ENCODE measurements around the gene CD84.

DNA sequence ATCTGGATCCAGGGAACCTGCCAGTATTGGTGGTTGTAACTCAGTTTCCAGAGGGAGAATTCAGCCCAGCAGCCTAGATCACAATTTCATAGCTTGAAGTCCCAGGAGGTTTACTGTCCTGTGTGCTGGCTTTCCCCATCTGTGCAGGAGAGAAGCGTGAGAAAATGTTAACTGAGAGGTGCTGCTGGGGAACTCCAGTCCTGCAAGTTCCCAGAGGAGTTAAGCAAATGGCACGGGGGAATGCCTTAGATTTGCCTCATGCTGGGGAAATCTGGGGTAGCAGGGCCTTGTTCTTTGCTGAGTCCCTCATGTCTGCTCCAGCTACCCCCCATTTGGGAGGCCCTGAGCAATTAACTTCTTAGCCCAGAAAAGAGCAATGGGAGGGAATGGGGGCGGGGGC is 31.1 kb downstream of the CD84 start:
- TF ChIP-seq, protein P1, sequence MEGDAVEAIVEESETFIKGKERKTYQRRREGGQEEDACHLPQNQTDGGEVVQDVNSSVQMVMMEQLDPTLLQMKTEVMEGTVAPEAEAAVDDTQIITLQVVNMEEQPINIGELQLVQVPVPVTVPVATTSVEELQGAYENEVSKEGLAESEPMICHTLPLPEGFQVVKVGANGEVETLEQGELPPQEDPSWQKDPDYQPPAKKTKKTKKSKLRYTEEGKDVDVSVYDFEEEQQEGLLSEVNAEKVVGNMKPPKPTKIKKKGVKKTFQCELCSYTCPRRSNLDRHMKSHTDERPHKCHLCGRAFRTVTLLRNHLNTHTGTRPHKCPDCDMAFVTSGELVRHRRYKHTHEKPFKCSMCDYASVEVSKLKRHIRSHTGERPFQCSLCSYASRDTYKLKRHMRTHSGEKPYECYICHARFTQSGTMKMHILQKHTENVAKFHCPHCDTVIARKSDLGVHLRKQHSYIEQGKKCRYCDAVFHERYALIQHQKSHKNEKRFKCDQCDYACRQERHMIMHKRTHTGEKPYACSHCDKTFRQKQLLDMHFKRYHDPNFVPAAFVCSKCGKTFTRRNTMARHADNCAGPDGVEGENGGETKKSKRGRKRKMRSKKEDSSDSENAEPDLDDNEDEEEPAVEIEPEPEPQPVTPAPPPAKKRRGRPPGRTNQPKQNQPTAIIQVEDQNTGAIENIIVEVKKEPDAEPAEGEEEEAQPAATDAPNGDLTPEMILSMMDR (optimal IDR thresholded peaks at IDR 0.05 in 1 of 3, IDR thresholded peaks at IDR 0.05 in 1 of 3, conservative IDR thresholded peaks at IDR 0.05 in 1 of 3; ENCODE audit: extremely low read depth in 1 of 3, insufficient read depth in 2 of 3, low read length in 3 of 3): no peak
- TF ChIP-seq EZH2 (IDR thresholded peaks at IDR 0.05; ENCODE audit: low read length): no peak
